GM19240 (cell line): ENCODE results near the gene TP53I13.

Experiments
- DNase-seq: peaks from one replicate; pipeline ENCODE4 v3.0.0; 2011; ENCODE audit warnings: low spot score; ENCODE audit not compliant: insufficient read length

TP53I13 gene

DNA sequence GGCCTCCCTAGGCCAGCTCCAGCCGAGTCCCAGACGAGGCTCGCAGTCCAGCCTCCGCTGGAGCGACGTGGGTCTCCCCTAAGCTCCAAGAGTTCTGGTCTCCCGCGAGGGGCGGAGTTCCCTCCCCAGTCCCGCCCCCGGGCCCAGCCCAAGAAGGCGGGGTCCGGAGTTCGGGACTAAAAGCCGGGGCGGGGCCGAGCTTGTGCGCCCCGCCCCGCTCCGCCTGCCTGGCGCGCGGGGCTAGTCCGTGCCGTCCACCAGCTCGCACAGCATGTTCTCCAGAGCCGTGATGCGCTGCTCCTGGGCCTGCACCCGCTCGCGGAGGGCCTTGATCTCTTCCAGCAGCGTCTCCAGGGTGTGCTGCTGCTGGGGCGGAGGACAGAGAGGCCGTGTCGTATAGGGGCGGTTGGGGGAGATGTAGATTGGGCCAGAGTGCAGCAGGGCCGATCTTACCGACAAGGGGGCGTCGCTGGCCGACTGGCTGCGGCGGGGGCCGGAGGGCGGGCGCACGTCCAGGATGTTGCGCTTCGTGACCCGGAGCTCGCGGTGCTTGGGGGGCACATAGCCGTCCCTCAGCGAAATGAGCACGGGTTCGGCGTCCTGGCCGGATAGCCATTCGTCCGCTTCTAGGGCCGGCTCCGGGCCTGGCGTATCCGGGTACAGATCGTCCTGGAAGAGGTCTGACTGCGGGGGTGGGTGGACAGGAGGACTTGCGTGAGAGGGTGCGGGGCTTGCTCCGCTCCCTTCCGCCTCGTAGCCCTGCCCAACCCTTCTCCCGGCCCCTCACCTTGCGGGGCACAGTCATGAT is 47.2 kb downstream of the TP53I13 start:
- peak; percentile 84 for DNase-seq

- DNase-seq = no peak
These were observed 48.0 kb downstream of the TP53I13 start for GRCh38 chr17:29616300-29617048.

DNA sequence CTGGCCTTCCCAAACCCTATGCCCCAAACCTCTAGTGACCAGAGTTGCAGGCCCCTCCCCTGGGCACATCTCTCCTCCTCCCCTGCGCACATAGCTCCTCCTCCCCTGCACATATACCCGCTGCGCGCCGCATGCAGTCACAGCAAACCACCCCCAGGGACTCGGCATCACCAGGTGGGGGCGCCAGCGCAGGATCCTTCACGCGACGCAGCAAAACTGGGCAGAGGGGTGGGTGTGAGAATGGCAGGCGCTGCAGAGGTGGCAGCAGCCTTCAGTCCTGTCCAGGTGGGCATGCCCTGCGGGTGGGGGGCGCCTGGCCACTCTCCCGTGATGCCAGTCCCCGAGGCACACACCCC is 48.6 kb downstream of the TP53I13 start:
- peak; percentile 85 for DNase-seq

- no peak for DNase-seq
These were observed 49.2 kb downstream of the TP53I13 start for GRCh38 chr17:29617481-29618271.

GRCh38 chr17:29618272-29619065 is 50.0 kb downstream of the TP53I13 start:
- no peak for DNase-seq

DNA sequence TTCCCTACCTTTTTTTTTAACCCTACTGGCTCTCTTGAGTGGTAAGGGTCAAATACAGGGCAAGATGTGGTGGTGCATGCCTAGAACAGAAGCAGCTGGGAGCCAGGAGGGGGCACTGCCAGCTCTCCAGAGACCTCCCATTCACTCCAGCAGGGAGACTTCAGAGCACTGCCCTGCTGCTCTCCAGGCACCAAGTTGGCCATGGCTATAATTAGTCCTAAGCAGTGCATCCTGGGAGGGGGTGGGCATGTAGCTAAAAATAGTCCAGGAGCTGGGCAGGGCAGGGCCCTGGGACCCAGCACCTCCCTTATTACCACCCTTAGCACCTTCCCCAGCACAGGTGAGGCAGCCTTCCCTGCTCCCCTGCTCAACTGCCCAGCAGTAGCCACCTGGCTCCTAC is 50.8 kb downstream of the TP53I13 start:
- DNase-seq = no peak

DNA sequence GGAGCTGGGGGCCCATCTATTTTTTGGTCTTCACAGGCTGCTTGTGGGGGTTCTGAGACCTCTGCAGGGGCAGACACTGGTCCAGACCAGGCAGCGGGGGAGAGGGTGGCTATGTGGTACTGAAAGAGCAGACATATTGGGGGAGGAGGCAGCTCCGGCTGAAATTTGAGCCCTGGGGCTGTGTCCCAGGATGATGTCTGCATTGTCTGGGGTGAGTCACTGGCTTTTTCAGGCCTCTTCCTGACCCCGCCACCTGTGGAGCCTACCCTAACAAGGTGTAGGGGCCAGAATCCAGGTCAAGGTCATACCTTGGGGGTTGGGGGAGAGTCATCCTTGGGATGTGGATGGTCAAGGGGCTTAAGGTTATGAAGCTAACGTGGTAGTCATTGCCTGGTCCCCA is 51.8 kb downstream of the TP53I13 start:
- DNase-seq = no peak

DNA sequence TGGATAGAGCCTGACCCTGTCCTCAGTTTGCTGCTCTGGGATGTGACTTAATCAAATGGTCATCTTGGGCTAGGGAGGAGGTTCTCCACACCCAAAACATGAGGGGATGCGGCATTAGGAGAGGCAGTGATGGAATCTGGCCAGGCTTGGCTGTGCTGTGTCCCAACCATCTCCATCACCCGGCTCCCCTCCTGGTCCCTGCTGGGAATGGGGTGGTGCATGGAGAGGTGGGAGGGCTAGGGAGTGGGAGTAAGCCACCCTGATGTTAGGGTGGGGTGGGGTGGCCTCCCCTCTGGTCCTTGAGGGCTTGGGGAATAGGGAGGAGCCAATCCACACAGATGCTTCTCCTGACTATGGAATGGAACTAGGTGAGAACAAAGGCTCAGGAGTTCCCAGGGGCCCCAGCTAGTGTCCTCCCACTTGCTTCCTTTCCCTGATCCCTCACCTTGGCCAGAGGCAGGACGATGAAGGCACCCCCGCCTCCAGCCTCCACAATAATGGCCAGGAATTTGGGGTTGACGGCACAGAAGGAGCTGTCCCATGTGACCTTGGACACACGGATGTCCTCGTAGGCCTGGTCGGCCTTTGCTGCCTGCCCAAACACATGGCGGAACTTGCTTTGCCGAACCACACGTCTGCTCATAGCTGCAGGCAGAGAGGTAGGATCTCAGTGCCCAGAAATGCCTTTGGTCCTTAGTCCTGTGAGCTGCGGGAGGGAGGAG is 52.4 kb downstream of the TP53I13 start:
- no peak for DNase-seq

DNA sequence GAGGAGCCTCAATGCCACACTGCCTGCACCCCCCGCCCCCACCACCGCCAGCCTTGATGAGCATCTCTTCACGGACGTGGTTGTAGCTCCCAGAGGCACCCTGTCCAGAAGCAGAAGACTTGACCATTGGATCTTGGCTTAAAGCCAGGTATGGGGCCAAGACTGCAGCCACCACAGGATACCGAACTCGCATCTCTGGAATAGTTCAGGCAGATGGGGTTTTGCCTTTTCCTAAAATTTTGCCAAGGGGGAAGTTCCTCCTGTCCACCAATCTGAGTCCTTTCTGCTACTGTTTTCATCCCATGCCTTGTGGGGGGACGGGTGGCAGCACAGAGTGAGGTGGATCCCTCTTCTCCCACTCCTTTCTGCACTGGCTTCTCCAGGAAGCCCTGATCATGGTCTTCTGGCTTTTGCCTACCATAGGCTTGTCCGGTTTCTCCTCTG is 53.3 kb downstream of the TP53I13 start:
- DNase-seq = no peak
